Activated B cell treated with CpG ODN at 0.5 μM for 24 hours (primary cell): ENCODE results near the gene SPTSSA. TPM values are rescaled to one million over a fixed set of nuclear protein-coding genes. Genes with fewer than 3 reads are reported as not detected.

Experiments
- ATAC-seq: fragments of 200-7000 bp; cut with Tn5 transposase; one replicate; pipeline ENCODE4 v1.10.0; 2021; ENCODE audit warnings: low read depth, mild to moderate bottlenecking, moderate library complexity
- CTCF ChIA-PET: fragments of 350-600 bp; sonication (Branson Sonifier 250); formaldehyde crosslinking; loops from one replicate; lab custom pipeline; 2021; ENCODE audit warnings: antibody characterized with exemption; lab: Charles Lee
- POLR2A ChIA-PET: fragments of 350-600 bp; sonication (Branson Sonifier 250); formaldehyde crosslinking; loops from one replicate; lab custom pipeline; 2021; ENCODE audit warnings: antibody characterized with exemption; lab: Charles Lee
- DNase-seq: peaks from one replicate; pipeline ENCODE4 v3.0.0; 2022
- H3K27ac Mint-ChIP-seq: one replicate; pipeline ENCODE4 v1.8.0; 2020; ENCODE audit warnings: mixed read lengths
- H3K27me3 Mint-ChIP-seq: one replicate; pipeline ENCODE4 v1.8.0; 2021; ENCODE audit warnings: mixed read lengths
- H3K36me3 Mint-ChIP-seq: one replicate; pipeline ENCODE4 v1.8.0; 2021; ENCODE audit warnings: low read depth, mixed read lengths
- H3K4me1 Mint-ChIP-seq: one replicate; pipeline ENCODE4 v1.8.0; 2021; ENCODE audit warnings: mixed read lengths
- H3K4me3 Mint-ChIP-seq: one replicate; pipeline ENCODE4 v1.8.0; 2020; ENCODE audit warnings: mild to moderate bottlenecking, mixed read lengths
- H3K9me3 Mint-ChIP-seq: one replicate; pipeline ENCODE4 v1.8.0; 2020; ENCODE audit warnings: mixed read lengths
- intact Hi-C: fragments of 100-400 bp; cut with micrococcal nuclease; formaldehyde crosslinking; loops from one replicate; pipeline ENCODE4 v1.15.1; 2024
- total RNA-seq: library from RNA; stranded (reverse); gene quantifications from 2 replicates; pipeline ENCODE4 v1.2.3, GENCODE V29; 2022
- TF ChIP-seq, protein P1 (sequence below): fragments of 200-600 bp; IDR thresholded peaks from one replicate; pipeline ENCODE4 v1.8.0; 2022; ENCODE audit warnings: antibody characterized with exemption, mild to moderate bottlenecking

The SPTSSA gene
- total RNA-seq, 1 donor from 2014 or later: 6.2 TPM

DNA sequence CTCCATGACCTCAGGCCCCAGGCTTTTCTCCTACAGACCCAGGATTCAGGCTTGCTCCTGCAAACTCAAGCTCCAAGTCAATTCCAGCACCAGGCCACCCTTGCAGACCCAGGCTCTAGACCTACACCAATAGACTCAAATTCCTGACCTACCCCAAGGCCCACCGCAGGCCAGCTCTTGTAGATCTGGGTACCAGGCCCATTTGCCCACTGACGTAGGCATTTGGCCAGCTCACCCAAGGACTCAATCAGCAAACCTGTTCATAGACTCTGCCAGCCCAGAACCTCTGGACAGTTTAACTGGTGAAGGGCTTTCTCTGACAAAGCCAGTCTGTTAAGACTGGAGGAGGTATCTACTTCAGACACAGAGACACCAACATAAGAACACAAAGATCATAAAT is 52.3 kb downstream of the SPTSSA start:
- ChIA-PET POLR2A (no interaction called here), CTCF (no interaction called here)
- Mint-ChIP-seq H3K36me3 (no peaks in the 10 kb centered on the region), H3K27ac (no peak overlapping the region), H3K4me1 (no peaks in the 10 kb centered on the region), H3K27me3 (peaks cover 7% of the 10 kb centered on the region), H3K9me3 (peaks cover 13% of the 10 kb centered on the region), H3K4me3 (no peak overlapping the region)
- TF ChIP-seq, protein P1, sequence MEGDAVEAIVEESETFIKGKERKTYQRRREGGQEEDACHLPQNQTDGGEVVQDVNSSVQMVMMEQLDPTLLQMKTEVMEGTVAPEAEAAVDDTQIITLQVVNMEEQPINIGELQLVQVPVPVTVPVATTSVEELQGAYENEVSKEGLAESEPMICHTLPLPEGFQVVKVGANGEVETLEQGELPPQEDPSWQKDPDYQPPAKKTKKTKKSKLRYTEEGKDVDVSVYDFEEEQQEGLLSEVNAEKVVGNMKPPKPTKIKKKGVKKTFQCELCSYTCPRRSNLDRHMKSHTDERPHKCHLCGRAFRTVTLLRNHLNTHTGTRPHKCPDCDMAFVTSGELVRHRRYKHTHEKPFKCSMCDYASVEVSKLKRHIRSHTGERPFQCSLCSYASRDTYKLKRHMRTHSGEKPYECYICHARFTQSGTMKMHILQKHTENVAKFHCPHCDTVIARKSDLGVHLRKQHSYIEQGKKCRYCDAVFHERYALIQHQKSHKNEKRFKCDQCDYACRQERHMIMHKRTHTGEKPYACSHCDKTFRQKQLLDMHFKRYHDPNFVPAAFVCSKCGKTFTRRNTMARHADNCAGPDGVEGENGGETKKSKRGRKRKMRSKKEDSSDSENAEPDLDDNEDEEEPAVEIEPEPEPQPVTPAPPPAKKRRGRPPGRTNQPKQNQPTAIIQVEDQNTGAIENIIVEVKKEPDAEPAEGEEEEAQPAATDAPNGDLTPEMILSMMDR: no peak
- no peak for ATAC-seq
- DNase-seq: no peak
- intact Hi-C loops: no loop called here

DNA sequence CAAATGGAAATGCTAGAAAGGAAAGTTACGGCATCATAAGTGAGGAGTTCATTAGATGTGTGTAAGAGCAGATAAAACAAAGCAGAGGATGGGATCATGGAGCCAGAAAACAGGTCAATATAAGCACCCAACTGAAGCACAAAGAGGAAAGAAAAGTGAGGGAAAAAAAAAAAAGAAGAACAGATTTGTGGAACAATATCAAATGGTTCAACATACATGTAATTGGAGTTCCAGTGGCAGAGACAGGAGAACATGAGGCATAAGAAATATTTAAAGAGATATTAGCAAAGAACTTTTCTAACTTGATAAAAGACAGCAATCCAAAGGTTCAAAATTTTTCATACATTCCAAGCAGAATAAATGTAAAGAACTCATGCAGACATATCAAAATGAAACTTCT is 54.1 kb downstream of the SPTSSA start:
- ATAC-seq: no peak
- Mint-ChIP-seq H3K27me3 (peaks cover 7% of the 10 kb centered on the region), H3K36me3 (no peaks in the 10 kb centered on the region), H3K9me3 (peaks cover 8% of the 10 kb centered on the region), H3K4me1 (no peaks in the 10 kb centered on the region), H3K27ac (no peak overlapping the region), H3K4me3 (no peak overlapping the region)
- intact Hi-C loops: no loop called here
- DNase-seq: no peak
- ChIA-PET CTCF (no interaction called here), POLR2A (no interaction called here)
- TF ChIP-seq, protein P1: no peak

DNA sequence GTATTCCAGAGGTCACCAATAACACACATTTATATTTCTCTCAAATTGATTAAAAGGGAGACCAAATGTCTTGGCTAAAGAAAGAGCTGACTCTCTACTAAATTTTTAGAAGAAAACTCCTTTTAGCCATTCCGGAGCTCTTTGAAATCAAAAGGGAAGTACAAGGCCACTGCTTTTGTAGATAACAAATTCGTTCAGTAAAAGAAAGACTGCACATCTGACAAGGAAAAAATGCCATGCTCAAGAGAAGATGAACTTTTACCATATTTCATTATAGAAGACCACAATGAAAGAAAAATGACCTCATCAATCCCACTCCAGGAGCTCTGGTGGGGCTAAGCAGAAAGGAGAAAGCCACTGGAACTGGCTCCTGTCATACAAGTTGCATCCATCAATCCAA is 57.6 kb downstream of the SPTSSA start:
- H3K27me3 Mint-ChIP-seq: peaks cover 7% of the 10 kb centered on the region
- H3K36me3 Mint-ChIP-seq: no peaks in the 10 kb centered on the region
- H3K4me1 Mint-ChIP-seq: no peaks in the 10 kb centered on the region
- H3K27ac Mint-ChIP-seq: no peak overlapping the region
- DNase-seq: no peak
- intact Hi-C loops: no loop called here
- ChIA-PET CTCF (no interaction called here), POLR2A (no interaction called here)
- H3K9me3 Mint-ChIP-seq: peaks cover 4% of the 10 kb centered on the region
- ATAC-seq: no peak
- no peak overlapping the region for H3K4me3 Mint-ChIP-seq
- TF ChIP-seq, protein P1: no peak

DNA sequence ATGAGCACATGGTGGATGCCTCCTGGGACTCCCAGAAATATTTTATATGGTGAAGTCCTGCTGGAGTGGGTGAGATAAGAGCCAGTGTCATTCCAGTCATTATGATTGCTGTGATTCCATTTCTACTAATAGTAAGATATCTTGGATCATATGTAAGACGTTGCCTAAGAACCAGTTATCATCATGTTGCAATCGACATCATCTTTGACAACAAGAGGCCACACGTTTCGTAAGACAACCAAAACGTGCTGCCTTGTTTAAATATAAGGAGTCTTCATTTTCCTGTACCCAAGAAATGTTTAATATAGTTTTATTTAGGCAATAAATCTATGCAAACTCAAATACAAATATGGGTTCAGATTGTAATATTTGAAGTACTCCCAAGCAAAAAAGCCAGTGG is 58.4 kb downstream of the SPTSSA start:
- Mint-ChIP-seq H3K27ac (no peak overlapping the region), H3K4me3 (no peak overlapping the region), H3K27me3 (peaks cover 7% of the 10 kb centered on the region), H3K9me3 (peaks cover 4% of the 10 kb centered on the region), H3K4me1 (no peaks in the 10 kb centered on the region), H3K36me3 (no peaks in the 10 kb centered on the region)
- CTCF ChIA-PET: no interaction called here
- TF ChIP-seq, protein P1: no peak
- intact Hi-C loops: no loop called here
- POLR2A ChIA-PET: no interaction called here
- DNase-seq (no peak), ATAC-seq (no peak)

DNA sequence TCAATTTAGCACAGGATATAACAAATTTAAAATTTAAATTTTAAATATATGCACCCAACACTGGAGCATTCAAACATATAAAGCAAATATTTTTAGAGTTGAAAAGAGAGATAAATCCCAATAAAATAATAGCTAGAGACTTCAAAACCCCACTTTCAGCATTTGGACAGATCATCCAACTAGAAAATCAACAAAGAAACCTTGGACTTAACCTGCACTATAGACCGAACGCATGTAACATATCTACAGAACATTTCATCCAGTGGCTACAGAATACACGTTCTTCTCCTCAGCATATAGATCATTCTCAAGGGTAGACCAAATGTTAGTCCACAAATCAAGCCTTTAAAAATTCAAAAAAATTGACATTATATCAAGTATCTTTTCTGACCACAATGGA is 64.0 kb downstream of the SPTSSA start:
- CTCF ChIA-PET: no interaction called here
- TF ChIP-seq, protein P1: no peak

More for the DNA sequence above, 64.0 kb downstream of the SPTSSA start:
- POLR2A ChIA-PET: no interaction called here
- ATAC-seq: no peak
- no peak overlapping the region for H3K4me3 Mint-ChIP-seq
- no peak overlapping the region for H3K27ac Mint-ChIP-seq
- H3K9me3 Mint-ChIP-seq: no peaks in the 10 kb centered on the region
- no peaks in the 10 kb centered on the region for H3K36me3 Mint-ChIP-seq
- H3K4me1 Mint-ChIP-seq: no peaks in the 10 kb centered on the region
- DNase-seq: no peak
- intact Hi-C loops: no loop called here
- H3K27me3 Mint-ChIP-seq: peaks cover 7% of the 10 kb centered on the region
